Esophagus squamous epithelium (tissue), 4 donors: ENCODE results near the gene RSRC2.

Experiments
- POLR2A ChIP-seq, 4 donors: fragments of 450-650 bp; IDR thresholded peaks; one replicate each; pipeline ENCODE4 v1.6.1; 2017; ENCODE audit warnings: antibody characterized with exemption in 4 of 4, mild to moderate bottlenecking in 4 of 4, moderate library complexity in 3 of 4
- TF ChIP-seq, protein P1 (sequence below), 6 experiments: fragments of 450-650 bp in 4 of 6; fragments of 200-600 bp in 2 of 6; sonication (generic) in 2 of 6; IDR thresholded peaks; one replicate each; pipeline ENCODE4 v1.5.1; 2016 to 2019; ENCODE audit warnings: antibody characterized with exemption in 6 of 6, mild to moderate bottlenecking in 4 of 6, moderate library complexity in 4 of 6

DNA sequence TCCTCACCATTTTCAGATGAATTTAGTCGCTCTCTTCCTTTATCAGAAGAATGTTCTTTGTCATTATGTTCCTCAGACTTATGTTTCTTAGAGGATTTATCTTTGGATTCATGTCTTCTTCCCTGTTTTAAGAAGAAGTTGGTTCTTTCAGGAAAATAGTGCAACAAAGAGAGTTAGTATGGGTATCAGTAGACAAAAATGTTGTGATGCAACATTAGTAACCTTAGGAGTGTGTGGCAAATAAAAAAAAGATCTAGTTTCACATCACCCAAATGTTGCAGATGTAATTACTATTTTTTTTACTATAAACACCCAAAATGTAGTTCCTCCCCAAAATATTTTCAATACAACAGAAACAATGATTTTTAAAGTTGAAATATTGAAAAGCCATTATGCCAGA is 7.8 kb downstream of the RSRC2 start:
- TF ChIP-seq, protein P1, sequence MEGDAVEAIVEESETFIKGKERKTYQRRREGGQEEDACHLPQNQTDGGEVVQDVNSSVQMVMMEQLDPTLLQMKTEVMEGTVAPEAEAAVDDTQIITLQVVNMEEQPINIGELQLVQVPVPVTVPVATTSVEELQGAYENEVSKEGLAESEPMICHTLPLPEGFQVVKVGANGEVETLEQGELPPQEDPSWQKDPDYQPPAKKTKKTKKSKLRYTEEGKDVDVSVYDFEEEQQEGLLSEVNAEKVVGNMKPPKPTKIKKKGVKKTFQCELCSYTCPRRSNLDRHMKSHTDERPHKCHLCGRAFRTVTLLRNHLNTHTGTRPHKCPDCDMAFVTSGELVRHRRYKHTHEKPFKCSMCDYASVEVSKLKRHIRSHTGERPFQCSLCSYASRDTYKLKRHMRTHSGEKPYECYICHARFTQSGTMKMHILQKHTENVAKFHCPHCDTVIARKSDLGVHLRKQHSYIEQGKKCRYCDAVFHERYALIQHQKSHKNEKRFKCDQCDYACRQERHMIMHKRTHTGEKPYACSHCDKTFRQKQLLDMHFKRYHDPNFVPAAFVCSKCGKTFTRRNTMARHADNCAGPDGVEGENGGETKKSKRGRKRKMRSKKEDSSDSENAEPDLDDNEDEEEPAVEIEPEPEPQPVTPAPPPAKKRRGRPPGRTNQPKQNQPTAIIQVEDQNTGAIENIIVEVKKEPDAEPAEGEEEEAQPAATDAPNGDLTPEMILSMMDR (IDR thresholded peaks at IDR 0.05): no peak
- no peak for TF ChIP-seq POLR2A (IDR thresholded peaks at IDR 0.05)
